IPS-NIHi11 (cell line): Measurements from ENCODE around the gene CMIP.
A peak's percentile ranks its signal among the peaks of the same experiment; 100 is the strongest.
"Not testable (repeated sequence)": the region's sequence is repeated elsewhere in the genome, so short reads cannot be mapped to it uniquely, and the experiment has no call there.

ENCODE experiments used
- DNase-seq: peaks from one replicate; pipeline ENCODE4 v3.0.0; 2012; ENCODE audit warnings: mixed read lengths, low spot score

Gene CMIP

DNA sequence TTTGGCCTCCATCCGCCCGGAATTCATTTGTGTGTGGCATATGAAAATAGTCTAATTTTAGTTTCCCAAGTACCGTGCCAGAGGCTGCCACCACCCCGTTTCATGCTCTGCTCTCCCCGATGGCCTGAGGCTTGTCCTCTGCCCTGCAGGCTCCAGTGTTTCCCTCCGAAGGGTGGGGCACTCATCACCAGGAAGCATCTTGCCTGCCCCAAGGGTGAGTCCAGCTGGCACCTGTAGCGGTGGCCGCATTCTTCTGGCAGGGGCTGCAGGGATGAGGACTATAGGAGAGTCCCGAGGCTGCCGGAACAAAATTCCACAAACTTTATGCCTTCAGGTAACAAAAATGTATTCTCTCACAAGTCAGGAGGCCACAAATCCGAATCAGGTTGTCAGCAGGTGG lies 23.1 kb upstream of the CMIP start:
- no peak for DNase-seq

DNA sequence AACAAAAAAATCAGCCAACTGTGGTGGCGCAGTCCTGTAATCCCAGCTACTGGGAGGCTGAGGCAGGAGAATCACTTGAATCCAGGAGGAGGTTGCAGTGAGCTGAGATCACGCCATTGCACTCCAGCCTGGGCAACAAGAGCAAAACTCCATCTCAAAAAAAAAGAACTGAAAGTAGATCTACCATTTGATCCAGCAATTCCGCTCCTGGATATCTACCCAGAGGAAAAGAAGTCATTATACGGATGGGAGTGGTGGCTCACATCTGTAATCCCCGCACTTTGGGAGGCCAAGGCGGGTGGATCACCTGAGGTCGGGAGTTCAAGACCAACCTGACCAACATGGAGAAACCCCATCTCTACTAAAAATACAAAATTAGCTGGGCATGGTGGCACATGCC lies 22.5 kb upstream of the CMIP start:
- not testable (repeated sequence) for DNase-seq

DNA sequence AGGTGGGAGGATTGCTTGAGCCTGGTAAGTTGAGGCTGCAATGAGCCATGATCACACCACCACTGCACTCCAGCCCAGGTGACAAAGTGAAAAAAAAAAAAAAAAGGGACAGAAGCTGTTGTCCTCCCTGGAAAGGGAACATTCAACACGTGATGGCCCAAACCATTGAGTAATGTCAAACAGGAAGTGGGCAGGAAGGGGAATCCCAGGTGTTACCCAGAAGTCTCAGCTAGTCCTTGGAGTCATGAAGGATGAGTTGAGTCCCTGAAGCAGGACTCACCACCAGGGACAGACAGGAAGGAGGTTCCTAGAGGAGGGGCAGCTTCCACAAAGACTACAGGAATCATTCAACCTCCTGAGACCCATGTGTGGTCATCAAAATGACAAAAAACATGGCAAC lies 19.8 kb upstream of the CMIP start:
- DNase-seq, result no peak

DNA sequence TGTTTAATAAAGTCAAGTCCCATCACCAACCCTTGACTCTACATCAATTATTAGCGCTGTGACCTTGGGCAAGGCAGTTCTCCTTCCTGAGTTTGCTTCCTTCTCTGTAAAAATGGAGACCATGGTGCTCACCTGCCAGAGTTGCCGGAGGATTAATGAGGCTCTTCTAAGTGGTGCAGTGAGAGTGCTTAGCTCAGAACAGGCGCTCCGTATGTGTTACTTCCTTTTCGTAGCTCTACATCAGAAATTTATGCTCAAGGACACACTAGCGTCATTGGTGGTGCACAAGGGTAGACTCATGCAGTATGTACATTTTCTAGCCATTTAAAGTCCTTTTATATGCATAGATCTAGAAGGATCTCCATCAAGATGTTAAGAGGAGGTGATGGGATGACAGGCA lies 17.4 kb upstream of the CMIP start:
- no peak for DNase-seq

DNA sequence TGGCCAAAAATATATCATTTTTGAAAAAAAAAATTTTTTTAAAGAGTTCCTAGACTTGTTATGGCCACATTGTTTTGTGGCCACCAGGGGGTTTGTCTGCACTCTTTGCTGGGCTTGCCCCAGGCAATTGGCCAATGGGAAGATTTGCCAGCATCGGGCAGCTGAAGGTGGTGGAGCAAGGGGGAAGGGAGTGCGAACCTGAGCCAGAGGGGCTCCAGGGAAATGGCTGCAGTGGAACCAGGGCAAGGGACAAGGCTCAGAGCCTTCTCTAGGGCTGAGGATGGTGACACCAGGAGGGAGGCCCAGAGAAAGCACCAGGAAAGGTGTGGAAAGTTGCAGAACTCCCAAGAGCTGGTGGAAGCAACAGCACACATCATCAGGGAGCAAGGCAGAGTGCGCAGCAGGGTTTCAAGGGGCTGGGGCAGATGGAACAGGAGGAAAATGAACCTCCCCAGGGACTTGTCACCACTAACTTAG lies 15.5 kb upstream of the CMIP start:
- peak; percentile 80 for DNase-seq

DNA sequence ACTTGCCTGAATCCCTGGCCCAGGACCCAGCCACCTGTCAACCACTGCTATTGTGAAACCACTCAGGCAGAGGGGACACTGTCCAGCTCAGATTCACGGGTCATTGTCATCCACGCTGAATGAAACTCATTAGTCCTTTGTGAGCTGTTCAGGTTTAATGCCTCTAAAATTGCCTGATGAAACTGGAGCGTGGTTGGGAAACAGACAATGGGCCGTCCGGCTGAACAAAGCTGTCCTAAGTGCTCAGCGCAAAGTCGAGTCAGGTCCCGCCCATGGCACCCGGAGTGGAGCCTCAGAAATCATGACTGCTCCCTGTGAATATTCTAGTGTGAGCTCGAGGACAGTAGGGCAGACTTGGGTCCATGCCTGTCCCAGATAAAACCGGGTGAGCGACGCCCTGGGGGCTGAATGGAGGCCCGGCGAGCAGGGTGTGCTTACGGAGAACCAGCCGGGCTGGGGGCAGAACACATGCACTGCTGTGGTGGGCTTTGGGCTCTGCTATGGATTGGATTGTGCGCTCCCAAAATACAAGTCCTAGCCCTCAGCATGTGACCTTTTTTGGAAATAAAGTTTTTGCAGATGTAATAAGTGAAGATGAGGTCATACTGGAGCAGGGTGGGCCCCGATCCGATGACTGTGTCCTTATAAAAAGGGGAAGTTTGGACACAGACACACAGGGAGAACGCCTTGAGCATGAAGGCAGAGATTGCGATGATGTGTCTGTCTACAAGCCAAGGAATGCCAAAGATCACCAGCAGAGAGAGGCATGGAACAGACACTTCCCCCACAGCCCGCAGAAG lies 12.9 kb upstream of the CMIP start:
- no peak for DNase-seq

DNA sequence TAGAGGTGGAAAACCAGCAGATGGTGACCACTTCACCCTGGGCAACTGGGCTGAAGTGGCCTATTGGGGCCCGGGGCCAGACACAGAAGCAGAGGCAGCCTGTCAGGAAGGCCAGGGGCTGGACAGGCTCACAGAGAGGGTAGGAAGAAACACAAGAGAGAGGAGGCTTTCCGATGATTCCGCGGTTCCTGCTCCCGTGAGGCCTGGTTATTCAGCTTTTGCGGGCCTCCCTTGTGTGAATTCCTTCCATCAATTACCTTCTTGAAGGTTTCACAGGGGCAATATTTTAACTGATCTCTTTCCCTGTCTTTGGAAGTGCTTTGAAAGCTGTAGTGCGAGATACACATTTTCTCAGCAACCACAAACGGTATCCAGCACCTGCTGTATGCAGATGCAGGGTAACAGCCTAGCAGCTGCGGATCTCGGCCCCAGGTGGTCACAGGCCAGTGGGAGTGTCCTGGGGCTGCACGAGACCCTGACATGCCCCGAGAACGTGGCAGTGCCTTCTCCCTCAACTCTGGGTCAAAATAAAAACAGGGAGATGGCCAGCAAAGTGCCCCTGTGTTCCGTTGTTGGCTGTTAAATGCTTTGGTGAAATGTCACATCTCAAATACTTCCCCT lies 11.6 kb upstream of the CMIP start:
- DNase-seq, result no peak

DNA sequence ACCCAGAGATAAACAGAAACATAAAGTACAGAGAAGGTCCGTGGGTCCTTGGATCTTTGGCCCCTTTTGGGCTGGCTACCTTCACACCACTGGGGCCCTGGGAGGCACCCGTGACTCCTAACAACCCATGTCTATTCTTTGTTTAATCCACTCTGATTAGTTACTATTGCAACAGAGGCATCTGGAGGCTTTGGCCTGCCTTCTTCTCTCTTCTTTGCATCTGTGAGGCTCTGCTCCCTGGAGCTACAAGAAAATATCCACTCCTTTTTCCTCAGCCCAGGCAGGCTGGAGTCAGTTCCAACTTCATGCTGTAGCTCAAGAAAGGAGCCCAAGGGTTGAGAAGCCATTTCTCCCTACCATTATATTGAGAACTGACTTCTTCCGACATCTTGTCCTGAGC lies 9.5 kb upstream of the CMIP start:
- DNase-seq, result no peak

DNA sequence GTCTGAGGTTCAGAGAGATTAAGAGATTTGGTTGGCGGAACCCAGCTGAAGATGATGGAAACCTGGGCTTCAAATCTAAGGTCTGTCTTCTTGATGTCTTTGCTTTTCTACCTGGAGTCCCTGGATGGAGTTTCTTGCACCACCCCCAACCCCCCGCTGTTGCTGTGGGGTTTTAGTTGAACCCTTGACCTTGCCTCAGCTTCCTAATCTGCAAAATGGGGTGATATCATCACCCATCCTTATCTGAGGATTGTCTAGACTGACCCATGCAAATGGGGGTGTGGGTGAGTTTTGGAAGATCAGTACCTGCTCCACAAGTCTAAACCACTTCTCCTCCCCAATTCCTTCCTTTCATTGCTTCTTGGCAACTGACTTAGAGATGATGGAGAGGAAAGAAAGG lies 9.0 kb upstream of the CMIP start:
- DNase-seq, result no peak

DNA sequence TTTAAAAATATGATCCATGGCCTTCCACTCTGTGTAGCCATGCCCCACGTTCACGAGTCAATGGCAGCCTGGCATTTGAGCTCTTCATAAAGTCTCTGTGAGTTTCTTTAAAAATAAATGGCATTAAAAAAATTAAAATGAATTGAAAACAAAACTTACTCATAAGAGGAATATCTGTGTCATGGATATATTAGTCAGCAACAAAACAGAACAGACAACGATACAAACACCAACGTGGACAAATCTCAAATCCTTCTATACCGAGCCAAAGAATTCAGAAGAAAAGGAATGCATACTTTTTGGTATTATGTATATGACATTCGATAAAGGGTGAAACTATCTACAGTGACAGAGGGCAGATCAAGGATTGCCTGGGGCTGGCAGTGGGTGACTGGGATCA lies 8.2 kb upstream of the CMIP start:
- no peak for DNase-seq

DNA sequence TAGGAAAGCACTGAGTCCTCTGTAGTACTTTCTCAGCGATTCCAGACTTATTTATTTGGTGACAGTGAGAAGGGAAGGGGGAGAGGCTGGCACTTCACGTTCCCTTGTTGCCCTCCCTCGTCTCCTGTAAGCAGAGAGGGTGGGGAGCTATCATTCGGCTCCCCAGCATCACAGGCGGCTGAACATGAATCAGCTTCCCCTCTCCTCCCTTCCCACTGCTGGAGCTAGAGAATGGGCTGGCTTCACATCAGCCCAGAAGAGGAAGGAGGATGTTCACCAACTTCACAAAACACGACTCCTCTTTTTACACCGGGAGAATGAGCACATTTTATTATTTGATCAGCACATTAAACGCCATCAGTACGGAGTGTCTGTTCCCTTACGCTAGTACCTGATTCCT lies 6.7 kb upstream of the CMIP start:
- no peak for DNase-seq

DNA sequence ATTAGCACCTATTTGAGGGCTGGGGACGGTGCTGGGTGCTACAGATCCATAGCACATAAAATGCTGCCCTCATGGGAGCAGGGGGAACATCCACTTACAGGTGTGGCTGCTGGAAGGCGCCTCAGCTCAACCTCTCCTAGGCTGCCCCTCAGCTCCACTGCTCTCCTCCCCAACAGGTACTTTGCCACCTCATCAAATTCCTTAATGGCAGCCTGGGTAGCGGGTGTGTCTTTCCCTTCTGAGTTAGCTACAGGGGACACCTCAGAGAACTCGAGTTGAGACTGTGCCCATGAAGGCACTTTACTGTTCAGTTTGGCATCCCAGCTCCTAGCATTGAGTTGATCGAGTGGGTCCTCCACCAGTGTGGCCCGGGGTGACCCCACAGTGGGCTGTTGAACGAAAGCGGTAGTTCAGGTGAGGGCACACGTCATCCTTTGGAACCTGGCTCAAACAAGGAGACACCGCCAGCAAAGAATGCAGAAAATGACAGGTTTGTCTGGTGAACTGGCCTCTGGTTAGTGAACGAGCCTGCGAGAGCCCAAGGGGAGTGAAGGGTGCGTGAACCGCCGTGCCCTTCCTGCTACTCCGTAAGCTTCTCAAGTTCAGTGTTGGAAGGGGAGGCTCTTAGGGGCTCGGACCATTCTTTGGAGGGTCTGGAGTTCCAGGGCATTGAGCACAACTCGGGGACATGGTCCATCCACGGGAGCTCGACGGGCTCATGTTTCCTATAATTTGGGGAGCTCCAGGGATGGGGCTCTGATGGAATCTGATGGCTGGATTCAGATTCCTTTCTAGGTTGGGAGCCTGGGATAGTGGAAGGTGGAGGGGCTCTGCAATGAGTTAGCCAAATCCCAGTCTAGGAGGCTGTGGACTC lies 3.5 kb upstream of the CMIP start:
- DNase-seq, result no peak

DNA sequence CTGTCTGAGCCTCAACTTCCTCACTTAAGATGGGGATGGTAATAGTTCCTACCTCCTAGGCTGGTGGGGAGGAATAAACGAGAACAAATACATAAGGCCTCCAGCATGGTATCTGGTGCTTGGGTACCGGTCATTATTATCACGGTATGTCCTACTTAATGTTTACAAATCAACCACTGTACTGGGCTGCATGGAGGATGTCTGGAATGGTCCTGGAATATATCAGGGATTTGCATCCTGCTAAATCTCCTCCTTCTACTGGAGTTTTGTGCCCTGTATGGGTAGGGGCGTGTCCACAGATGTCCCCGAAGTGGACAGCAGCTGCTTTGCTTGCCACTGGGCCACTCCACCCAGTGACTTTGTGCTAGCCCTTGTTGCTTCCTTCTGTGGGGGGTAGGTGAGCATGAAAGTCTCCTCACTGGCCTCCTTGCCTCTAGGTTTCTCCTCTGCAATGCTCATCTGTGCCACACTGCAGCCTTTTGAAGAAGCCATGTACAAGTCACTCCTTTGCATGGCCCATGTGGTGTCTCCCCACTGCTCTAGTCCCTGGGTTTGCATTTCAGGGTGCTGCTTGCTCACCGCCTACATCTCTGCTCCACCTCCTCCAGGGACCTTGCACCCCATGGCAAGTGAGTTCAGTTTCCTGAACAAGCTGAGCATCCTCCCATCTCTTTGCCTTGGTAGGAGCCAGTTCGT lies 2.2 kb upstream of the CMIP start:
- DNase-seq, result no peak

DNA sequence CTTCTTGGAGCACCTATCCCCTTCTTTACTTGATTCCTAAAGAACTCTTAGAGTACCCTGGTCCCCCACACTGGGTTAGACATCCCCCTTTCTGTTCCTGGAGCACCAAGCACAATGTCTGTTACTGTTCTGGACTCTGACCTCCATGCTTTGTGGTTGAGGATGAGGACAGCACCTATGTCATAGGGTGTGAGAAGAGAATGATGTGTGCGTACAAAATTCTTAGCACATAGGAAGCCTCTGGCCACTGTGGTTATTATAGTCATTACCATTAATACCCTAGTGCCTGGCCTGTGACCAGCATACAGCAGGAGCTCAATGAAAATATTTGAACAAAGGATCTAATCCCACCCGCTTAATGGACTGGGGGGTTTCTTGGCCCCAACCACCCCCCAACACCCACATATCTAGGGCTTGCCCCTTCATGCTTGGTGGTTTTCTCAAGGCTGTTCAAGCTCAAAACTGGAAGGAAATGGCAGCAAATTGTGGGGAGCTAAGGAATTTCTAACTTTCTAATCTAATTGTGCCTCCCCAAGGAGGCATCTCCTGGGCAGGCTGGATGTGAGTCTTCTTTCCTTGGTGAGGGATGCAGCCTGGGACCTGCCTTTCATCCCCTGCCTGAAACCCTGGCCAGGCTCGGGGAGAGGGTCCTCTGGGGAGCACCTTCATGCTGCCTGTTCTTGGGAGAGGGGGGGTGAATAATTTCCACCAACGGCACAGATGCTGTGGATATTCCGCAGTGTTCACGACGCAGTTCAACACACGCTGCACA lies 1.5 kb upstream of the CMIP start:
- no peak for DNase-seq

DNA sequence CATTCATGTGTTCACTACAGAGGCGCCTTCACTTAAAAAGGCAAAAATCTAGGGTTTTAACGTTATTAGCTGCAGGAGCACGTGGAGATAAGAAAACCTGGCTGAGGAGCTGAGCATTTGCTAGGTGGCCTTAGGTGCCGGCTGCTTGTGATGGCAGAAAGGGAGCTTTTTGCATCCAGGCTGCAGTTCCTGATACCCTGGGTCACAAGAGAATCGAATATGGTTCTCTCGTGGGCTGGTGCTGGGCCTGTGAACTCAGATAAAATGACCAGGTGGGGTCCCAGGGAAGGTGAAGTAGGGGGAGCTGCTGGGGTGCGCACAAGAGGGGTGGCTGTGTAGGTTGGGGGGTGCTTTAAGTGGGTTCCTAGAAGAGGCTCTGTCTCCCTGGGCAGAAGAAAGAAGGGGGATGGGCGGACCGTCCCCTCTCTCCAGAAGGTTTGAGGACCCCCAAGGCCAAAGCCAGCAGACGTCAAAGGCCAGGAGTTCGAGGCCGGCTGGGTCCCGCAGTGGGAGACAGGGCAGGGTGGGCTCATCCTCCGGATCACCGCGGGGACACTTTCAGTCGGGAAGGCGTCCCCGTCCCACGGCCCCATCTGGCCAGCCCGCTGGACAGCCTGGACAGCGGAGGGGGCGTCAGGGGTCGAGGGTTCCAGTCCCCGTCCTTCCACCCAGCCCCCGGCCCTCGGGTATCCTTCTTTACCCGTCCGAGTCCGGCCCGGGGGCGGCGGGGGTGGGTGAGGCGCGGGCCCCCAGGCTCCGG lies 740 bp upstream of the CMIP start:
- no peak for DNase-seq

DNA sequence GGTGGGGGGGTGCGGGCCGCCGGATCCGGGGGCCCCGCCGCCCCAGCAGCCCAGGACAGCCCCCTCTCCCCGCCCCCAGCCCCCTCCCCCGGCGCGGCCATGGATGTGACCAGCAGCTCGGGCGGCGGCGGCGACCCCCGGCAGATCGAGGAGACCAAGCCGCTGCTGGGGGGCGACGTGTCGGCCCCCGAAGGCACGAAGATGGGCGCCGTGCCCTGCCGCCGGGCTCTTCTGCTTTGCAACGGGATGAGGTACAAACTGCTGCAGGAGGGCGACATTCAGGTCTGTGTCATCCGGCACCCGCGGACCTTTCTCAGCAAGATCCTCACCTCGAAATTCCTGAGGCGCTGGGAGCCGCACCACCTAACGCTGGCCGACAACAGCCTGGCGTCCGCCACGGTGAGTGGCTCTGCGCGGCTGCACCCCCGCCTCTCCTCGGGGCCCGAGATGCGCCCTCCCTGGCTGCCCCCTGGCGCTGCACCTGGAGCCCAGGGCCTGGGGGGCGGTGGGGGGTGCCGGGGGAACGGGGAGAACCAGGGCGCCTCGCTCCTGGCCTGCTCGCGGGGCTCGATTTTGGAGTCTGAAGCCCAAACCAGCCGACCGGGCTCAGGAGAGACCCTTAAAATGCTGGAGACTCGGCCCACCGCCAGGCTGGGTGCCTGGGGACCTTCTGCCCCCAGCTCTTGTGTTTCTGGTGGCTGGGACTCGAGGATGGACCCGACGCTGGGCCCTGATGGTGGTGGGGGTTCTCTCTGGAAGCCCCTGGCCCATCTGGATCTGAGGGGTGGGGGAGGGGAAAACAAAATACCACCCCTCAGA lies 744 bp downstream of the CMIP start:
- DNase-seq, result peak; percentile 59

DNA sequence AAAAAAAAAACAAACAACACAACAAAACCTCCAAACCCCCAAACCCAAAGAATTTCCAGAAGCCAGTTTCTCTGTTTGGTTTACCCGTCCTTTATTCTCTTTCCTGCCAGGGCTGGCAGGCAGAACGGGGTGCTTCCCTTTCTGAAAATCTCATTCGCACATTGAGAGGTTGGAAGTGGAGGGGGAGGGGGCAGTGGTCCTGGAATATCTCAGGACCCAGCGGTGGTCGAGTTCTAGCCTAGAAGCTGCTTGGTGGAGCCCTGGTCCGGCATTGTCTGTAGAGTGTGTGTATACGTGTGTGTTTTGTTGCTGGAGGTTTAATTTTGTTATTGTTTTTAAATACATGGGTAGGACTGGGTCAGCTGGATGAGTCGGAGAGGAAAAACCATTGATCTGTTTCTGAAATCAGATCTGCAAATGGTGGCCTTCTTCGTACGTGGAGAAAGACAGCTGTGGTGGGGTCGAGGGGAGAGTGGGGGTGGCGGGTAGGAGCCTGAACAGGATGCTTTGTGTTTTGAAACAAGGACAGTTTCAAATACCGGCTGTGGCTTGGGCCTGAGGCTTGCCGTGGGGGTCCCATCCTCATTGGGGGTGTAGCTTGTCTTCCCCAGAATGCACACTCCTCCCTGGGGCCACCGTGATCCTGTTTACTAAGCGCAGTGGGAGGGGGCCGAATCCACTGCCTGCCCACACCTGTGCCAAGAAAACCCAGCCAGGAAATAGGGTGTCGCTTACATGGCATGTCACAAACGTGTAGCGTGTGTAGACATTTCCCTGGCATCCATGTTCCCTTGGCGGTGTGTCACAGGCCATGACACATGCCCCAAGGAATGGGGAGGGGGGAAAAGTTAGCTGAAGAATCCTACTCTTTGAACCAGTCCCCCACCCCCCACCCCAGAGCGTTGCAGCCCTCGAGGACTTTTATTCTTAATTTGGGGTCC lies 1.6 kb downstream of the CMIP start:
- DNase-seq, result no peak

DNA sequence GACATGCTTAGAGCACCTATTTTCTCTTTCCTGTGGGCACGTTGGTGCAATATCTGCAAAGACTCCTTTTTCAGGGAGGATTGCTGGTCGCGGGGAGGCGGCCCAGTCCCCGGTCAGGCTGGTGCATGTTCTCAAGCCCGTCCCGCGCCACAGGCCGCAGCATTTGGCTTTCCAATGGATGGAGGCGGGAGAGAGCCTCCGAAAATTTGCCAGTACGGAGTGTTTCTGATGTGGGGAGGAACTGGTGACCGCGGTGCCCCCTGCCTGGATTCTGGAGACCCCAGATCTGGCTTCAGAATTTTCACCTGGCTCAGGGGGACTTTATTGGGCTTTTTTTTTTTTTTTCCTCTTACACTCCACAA lies 2.3 kb downstream of the CMIP start:
- no peak for DNase-seq
